ENCODE data around the gene INSC.

INSC gene

DNA sequence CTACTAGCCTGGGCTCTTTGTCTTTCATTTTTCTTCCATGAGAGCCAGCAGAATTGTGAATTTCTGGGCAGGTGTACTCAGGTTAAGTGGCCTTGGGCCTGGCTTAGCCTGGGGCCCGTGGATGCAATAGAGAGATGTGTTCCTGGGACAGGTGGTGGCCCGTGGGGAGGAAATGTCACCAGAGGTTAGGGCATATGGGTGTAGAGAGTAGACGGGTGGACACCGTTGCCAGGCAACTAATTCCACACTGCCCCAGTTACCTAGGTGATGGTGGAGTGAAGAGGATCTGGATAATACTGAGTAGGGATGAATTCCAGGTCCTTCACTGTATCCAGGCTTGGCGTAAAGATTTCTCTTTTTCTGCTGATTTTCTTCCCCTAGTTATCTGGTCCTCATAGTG, 175.0 kb downstream of the INSC start:
- no peak overlapping the region for H2AFZ ChIP-seq (ENCODE audit: low read length)
- no peaks in the 10 kb centered on the region for H3F3A ChIP-seq (ENCODE audit: insufficient read depth, low read length)
- no peaks in the 10 kb centered on the region for H3K36me3 ChIP-seq (ENCODE audit: insufficient read depth, low read length)
- H3K4me1 ChIP-seq (ENCODE audit: insufficient read depth, low read length, severe bottlenecking): no peaks in the 10 kb centered on the region
- no peaks in the 10 kb centered on the region for H3K27me3 ChIP-seq (ENCODE audit: insufficient read depth, low read length)
- TF ChIP-seq CTCF (IDR thresholded peaks at IDR 0.05; ENCODE audit: low read length) (no peak), EZH2 (IDR thresholded peaks at IDR 0.05; ENCODE audit: borderline replicate concordance, low read length) (no peak)
- no peaks in the 10 kb centered on the region for H3K9me3 ChIP-seq (ENCODE audit: low read length)
- no peaks in the 10 kb centered on the region for H4K20me1 ChIP-seq (ENCODE audit: insufficient read depth, low read length)
- no peaks in the 10 kb centered on the region for H3K79me2 ChIP-seq (ENCODE audit: insufficient read depth, low read length)
- no peak overlapping the region for H3K27ac ChIP-seq (ENCODE audit: low read depth, low read length, poor library complexity, severe bottlenecking)
- H3K9me2 ChIP-seq (ENCODE audit: low read depth, low read length): no peaks in the 10 kb centered on the region
- H3K4me2 ChIP-seq (ENCODE audit: low read length): no peak overlapping the region
- no peak overlapping the region for H3K9ac ChIP-seq (ENCODE audit: low read length)
- H3K4me3 ChIP-seq (ENCODE audit: low read depth, low read length, poor library complexity, severe bottlenecking): no peak overlapping the region

GRCh38 chr11:15291885-15292284, 177.2 kb downstream of the INSC start:
- TF ChIP-seq EZH2 (IDR thresholded peaks at IDR 0.05; ENCODE audit: borderline replicate concordance, low read length) (no peak), CTCF (IDR thresholded peaks at IDR 0.05; ENCODE audit: low read length) (no peak)
- no peak overlapping the region for H3K4me3 ChIP-seq (ENCODE audit: low read depth, low read length, poor library complexity, severe bottlenecking)
- H2AFZ ChIP-seq (ENCODE audit: low read length): no peak overlapping the region
- no peaks in the 10 kb centered on the region for H4K20me1 ChIP-seq (ENCODE audit: insufficient read depth, low read length)
- H3K9ac ChIP-seq (ENCODE audit: low read length): no peak overlapping the region
- no peaks in the 10 kb centered on the region for H3K9me3 ChIP-seq (ENCODE audit: low read length)
- H3K4me1 ChIP-seq (ENCODE audit: insufficient read depth, low read length, severe bottlenecking): no peaks in the 10 kb centered on the region
- H3K79me2 ChIP-seq (ENCODE audit: insufficient read depth, low read length): no peaks in the 10 kb centered on the region
- H3K36me3 ChIP-seq (ENCODE audit: insufficient read depth, low read length): no peaks in the 10 kb centered on the region
- no peaks in the 10 kb centered on the region for H3F3A ChIP-seq (ENCODE audit: insufficient read depth, low read length)
- no peak overlapping the region for H3K27ac ChIP-seq (ENCODE audit: low read depth, low read length, poor library complexity, severe bottlenecking)
- H3K27me3 ChIP-seq (ENCODE audit: insufficient read depth, low read length): no peaks in the 10 kb centered on the region
- H3K9me2 ChIP-seq (ENCODE audit: low read depth, low read length): no peaks in the 10 kb centered on the region
- H3K4me2 ChIP-seq (ENCODE audit: low read length): no peak overlapping the region

DNA sequence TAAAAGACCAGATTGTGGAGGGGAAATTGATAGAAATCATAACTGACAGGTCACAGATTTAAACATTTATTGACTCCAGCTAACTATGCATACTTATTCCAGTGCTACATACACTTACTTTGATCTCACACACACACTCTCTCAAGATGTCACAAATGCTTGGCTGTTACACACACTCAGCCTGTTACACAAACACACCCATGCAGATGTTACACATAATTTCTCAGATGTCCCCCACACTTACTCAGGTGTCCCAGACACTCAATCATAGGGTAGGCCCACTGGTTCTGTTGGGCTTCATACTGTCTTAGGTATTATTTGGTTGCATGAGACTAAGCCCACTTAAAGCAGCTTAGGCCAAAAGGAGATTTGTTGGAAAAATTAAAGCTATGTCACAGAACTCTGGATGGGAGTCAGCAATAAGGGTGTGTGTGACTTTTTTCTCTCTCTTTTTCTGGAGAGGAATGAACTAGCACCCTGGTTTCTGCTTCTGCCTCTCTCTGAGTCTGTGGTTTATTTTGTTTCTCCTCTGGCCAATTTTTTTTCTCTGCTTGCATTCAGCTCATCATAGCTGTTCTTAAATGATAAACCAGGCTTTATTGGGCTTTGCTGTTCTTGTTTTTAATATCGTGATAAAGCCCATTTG, 179.4 kb downstream of the INSC start:
- Histone ChIP-seq H3F3A (ENCODE audit: insufficient read depth, low read length) (no peaks in the 10 kb centered on the region), H3K4me1 (ENCODE audit: insufficient read depth, low read length, severe bottlenecking) (no peaks in the 10 kb centered on the region), H2AFZ (ENCODE audit: low read length) (no peak overlapping the region), H3K9ac (ENCODE audit: low read length) (no peak overlapping the region), H3K9me3 (ENCODE audit: low read length) (no peaks in the 10 kb centered on the region), H4K20me1 (ENCODE audit: insufficient read depth, low read length) (no peaks in the 10 kb centered on the region), H3K4me2 (ENCODE audit: low read length) (no peak overlapping the region), H3K4me3 (ENCODE audit: low read depth, low read length, poor library complexity, severe bottlenecking) (no peak overlapping the region), H3K9me2 (ENCODE audit: low read depth, low read length) (no peaks in the 10 kb centered on the region), H3K27me3 (ENCODE audit: insufficient read depth, low read length) (no peaks in the 10 kb centered on the region), H3K27ac (ENCODE audit: low read depth, low read length, poor library complexity, severe bottlenecking) (no peak overlapping the region), H3K36me3 (ENCODE audit: insufficient read depth, low read length) (no peaks in the 10 kb centered on the region), H3K79me2 (ENCODE audit: insufficient read depth, low read length) (no peaks in the 10 kb centered on the region)
- TF ChIP-seq EZH2 (IDR thresholded peaks at IDR 0.05; ENCODE audit: borderline replicate concordance, low read length) (no peak), CTCF (IDR thresholded peaks at IDR 0.05; ENCODE audit: low read length) (no peak)

Measured in OCI-LY1 (cell line).